Body of pancreas (tissue), 4 donors: ENCODE data around the gene ANO4.

Experiments
- CTCF ChIP-seq, 7 experiments: fragments of 450-650 bp in 4 of 7; fragments of 200-600 bp in 3 of 7; sonication (generic) in 3 of 7; IDR thresholded peaks; one replicate each; pipeline ENCODE4 v1.5.1; 2016 to 2019; ENCODE audit warnings: antibody characterized with exemption in 7 of 7
- POLR2A ChIP-seq, 3 donors: fragments of 450-650 bp; IDR thresholded peaks; one replicate each; pipeline ENCODE4 v1.6.1; 2016; ENCODE audit warnings: antibody characterized with exemption in 3 of 3, mild to moderate bottlenecking in 2 of 3

GRCh38 chr12:100753837-100754236 lies 40.7 kb upstream of the ANO4 start:
- TF ChIP-seq CTCF (IDR thresholded peaks at IDR 0.05) (no peak), POLR2A (IDR thresholded peaks at IDR 0.05) (no peak)
